Kidney epithelial cell (primary cell): Measurements from ENCODE around the gene GPANK1. TPM values are rescaled to one million over a fixed set of nuclear protein-coding genes. Genes with fewer than 3 reads are reported as not detected.

Experiments used
- DNase-seq: peaks from one replicate; pipeline ENCODE4 v3.0.0-alpha.2; 2010; ENCODE audit warnings: low read depth
- H3K27me3 ChIP-seq: 2 replicates; pipeline ENCODE4 v1.6.0; 2011; ENCODE audit warnings: low read length; ENCODE audit not compliant: control insufficient read depth, insufficient read depth
- H3K36me3 ChIP-seq: 2 replicates; pipeline ENCODE4 v1.5.1; 2011; ENCODE audit warnings: low read length; ENCODE audit not compliant: control insufficient read depth, insufficient read depth
- H3K4me3 ChIP-seq: 2 replicates; pipeline ENCODE4 v1.5.1; 2011; ENCODE audit warnings: low read depth, mild to moderate bottlenecking, control low read depth, low read length
- CTCF ChIP-seq: IDR thresholded peaks from 2 replicates; pipeline ENCODE4 v1.5.1; 2011; ENCODE audit warnings: mild to moderate bottlenecking, moderate library complexity, low read length, control low read depth, inconsistent platforms; ENCODE audit not compliant: insufficient read depth, poor library complexity, severe bottlenecking
- total RNA-seq: library from RNA; depleted of rRNA; stranded (reverse); fragments of >200 nt; gene quantifications from 2 replicates; pipeline ENCODE4 v1.2.3, GENCODE V29; 2015

The GPANK1 gene
- total RNA-seq, 1 donor from 2014 or later: 22.0 TPM

GRCh38 chr6:31631209-31631608 is 33.6 kb downstream of the GPANK1 start:
- DNase-seq: no peak
- Histone ChIP-seq H3K36me3 (peaks cover 6% of the 10 kb centered on the region), H3K4me3 (no peak overlapping the region), H3K27me3 (no peaks in the 10 kb centered on the region)
- TF ChIP-seq CTCF: no peak

GRCh38 chr6:31630177-31630934 is 34.4 kb downstream of the GPANK1 start:
- no peaks in the 10 kb centered on the region for H3K27me3 ChIP-seq
- DNase-seq: no peak
- H3K36me3 ChIP-seq: peaks cover 9% of the 10 kb centered on the region
- TF ChIP-seq CTCF: no peak
- H3K4me3 ChIP-seq: no peak overlapping the region

- H3K4me3 ChIP-seq: no peak overlapping the region
- no peak for DNase-seq
- H3K27me3 ChIP-seq: no peaks in the 10 kb centered on the region
- H3K36me3 ChIP-seq: peaks cover 9% of the 10 kb centered on the region
- no peak for TF ChIP-seq CTCF
Measured at GRCh38 chr6:31629014-31629413, 35.8 kb downstream of the GPANK1 start.

- DNase-seq: no peak
- H3K27me3 ChIP-seq: no peaks in the 10 kb centered on the region
- H3K4me3 ChIP-seq: no peak overlapping the region
- H3K36me3 ChIP-seq: peaks cover 8% of the 10 kb centered on the region
- no peak for TF ChIP-seq CTCF
Measured at GRCh38 chr6:31627690-31628287, 37.0 kb downstream of the GPANK1 start.

GRCh38 chr6:31626952-31627351 is 37.8 kb downstream of the GPANK1 start:
- no peak for TF ChIP-seq CTCF
- no peak overlapping the region for H3K4me3 ChIP-seq
- H3K27me3 ChIP-seq: no peaks in the 10 kb centered on the region
- H3K36me3 ChIP-seq: peaks cover 7% of the 10 kb centered on the region
- no peak for DNase-seq

- Histone ChIP-seq H3K27me3 (no peaks in the 10 kb centered on the region), H3K36me3 (peaks cover 7% of the 10 kb centered on the region), H3K4me3 (no peak overlapping the region)
- DNase-seq: no peak
- TF ChIP-seq CTCF: no peak
Measured at GRCh38 chr6:31624070-31624469, 40.7 kb downstream of the GPANK1 start.
